Measurements from ENCODE around the gene TENT5C.

GRCh38 chr1:117656202-117656641, 50.4 kb downstream of the TENT5C start:
- TF ChIP-seq CTCF (IDR thresholded peaks at IDR 0.05 in 2 of 3, conservative IDR thresholded peaks at IDR 0.05 in 1 of 3; ENCODE audit: insufficient read depth in 2 of 3, low read depth in 1 of 3, low read length in 3 of 3) (no peak), HSF4 (CRISPR knock-in tag; IDR thresholded peaks at IDR 0.05; ENCODE audit: borderline replicate concordance) (no peak), CREB1 (IDR thresholded peaks at IDR 0.05) (peak; percentile 53; the same call in 1 of the 2 replicates), CREB1 (CRISPR knock-in tag; IDR thresholded peaks at IDR 0.05) (no peak), ARID4B (CRISPR knock-in tag; IDR thresholded peaks at IDR 0.05) (no peak), ELF4 (CRISPR knock-in tag; IDR thresholded peaks at IDR 0.05) (no peak), CHD2 (IDR thresholded peaks at IDR 0.05; ENCODE audit: low read depth, low read length) (no peak)

Data from K562 (cell line).